ENCODE measurements around the gene CLRN2. TPM values are rescaled to one million over a fixed set of nuclear protein-coding genes. Genes with fewer than 3 reads are reported as not detected.
A peak's percentile ranks its signal among the peaks of the same experiment; 100 is the strongest.

CLRN2 gene
- total and polyA plus RNA-seq, 2 donors from 2014 or later: not detected

DNA sequence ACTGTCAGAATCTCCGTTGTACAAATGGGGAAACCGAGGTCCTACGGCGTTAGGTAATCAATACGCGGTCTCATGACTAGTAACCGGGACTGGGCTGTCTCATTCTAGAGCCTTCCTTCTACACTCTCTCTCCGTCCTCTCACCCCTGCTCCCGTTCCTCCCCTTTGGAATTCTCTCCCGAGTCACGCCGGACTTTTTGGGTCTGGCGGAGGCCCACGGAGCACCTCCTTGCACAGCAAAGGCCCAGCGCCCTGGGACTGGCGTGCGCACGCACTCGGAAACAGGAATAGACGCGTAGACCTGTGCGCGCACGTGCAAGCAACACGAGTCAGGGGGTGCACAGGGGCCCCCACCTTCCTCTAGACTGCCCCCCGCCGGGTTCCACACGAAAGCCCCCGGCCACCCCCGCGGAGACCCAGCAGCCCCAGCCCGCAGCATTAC lies 3.4 kb upstream of the CLRN2 start:
- Histone ChIP-seq H3K27ac (ENCODE audit: low read depth in 2 of 2, low read length in 2 of 2) (peak overlapping the region; percentile 26 to 59), H3K9ac (ENCODE audit: low read length in 3 of 3) (peak overlapping the region; percentile 42 to 74 (median 56)), H3K9me3 (ENCODE audit: control insufficient read depth in 2 of 3, insufficient read depth in 1 of 3, low read length in 3 of 3) (no peaks in the 10 kb centered on the region), H3K27me3 (ENCODE audit: control insufficient read depth, insufficient read depth, low read length) (no peaks in the 10 kb centered on the region), H3K36me3 (ENCODE audit: control insufficient read depth in 2 of 3, insufficient read depth in 3 of 3, low read length in 3 of 3) (peaks cover 0 to 3% (median 1%) of the 10 kb centered on the region in 3 donors), H3K4me3 (ENCODE audit: low read length in 3 of 3) (peak overlapping the region; percentile 78 to 90 (median 88)), H3K4me1 (ENCODE audit: control insufficient read depth in 2 of 3, insufficient read depth in 2 of 3, low read depth in 1 of 3, low read length in 3 of 3) (peaks cover 0 to 18% (median 14%) of the 10 kb centered on the region in 3 donors)
- intact Hi-C loops (cut with DNase I): no loop called here
- FAIRE-seq (no peak), DNase-seq (peak in 4 of 5 donors; percentile 48 to 84 (median 61))
- no peak for TF ChIP-seq CTCF (IDR thresholded peaks at IDR 0.05; ENCODE audit: borderline replicate concordance, extremely low read depth, insufficient read depth)

DNA sequence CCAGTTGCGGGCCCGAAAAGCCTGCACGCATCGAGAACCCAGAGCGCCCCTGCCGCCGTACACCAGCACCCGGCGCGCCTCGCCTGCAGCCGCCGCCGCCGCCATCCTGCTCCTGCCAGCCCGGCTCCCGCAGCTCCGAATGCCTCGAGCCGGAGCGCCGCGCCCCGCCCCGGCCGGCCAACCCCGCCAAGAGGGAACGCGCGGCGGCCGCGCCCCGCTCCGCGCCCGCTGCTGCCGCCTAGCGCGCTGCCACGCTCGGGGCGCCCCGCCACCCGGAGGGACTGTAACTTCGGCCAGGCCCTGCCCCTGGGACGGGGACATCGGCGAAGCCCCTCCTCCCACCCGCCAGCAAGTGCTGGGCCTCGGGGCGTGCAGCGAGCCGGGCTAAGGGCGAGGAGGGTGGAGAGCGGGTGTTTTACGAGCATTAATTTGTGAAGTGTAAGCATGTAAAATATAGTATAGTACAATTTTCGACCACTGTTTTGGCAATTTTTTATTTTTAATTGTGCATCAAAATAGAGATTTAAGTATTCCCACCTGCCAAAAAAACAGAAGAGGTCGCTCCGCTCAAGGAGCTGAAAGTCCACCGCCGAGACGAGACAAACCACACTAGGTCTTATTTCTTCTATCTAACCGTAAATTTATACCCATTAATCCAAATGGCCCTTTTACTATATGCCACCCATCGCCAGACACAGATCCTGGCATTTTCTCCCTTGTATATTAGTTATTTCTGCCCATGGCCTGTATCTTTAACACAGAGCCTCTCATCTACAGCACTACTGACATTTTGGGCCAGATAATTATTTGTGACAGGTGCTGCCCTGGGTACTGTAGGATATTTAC lies 2.8 kb upstream of the CLRN2 start, which contains the start of gene QDPR:
TSS of gene QDPR (minus strand) at position 141 of the 846 bp plus-strand sequence. CDS start at position 105, 36 bp downstream.
- peak; percentile 36 for TF ChIP-seq CTCF (IDR thresholded peaks at IDR 0.05; ENCODE audit: borderline replicate concordance, extremely low read depth, insufficient read depth)
- FAIRE-seq: no peak
- peak within 1 kb of the TSS; percentile 78 to 90 (median 88) for H3K4me3 ChIP-seq (ENCODE audit: low read length in 3 of 3)
- peak within 1 kb of the TSS; percentile 42 to 74 (median 56) for H3K9ac ChIP-seq (ENCODE audit: low read length in 3 of 3)
- peak; percentile 84 to 93 (median 88) for DNase-seq
- H3K27me3 ChIP-seq (ENCODE audit: control insufficient read depth, insufficient read depth, low read length): no peaks in the 10 kb centered on the region
- no peaks in the 10 kb centered on the region for H3K9me3 ChIP-seq (ENCODE audit: control insufficient read depth in 2 of 3, insufficient read depth in 1 of 3, low read length in 3 of 3)
- peak within 1 kb of the TSS; percentile 26 to 59 for H3K27ac ChIP-seq (ENCODE audit: low read depth in 2 of 2, low read length in 2 of 2)
- intact Hi-C loops (cut with DNase I): no loop called here
- peaks cover 0 to 3% (median 0%) of the 10 kb centered on the region in 3 donors for H3K36me3 ChIP-seq (ENCODE audit: control insufficient read depth in 2 of 3, insufficient read depth in 3 of 3, low read length in 3 of 3)
- peaks cover 0 to 18% (median 14%) of the 10 kb centered on the region in 3 donors for H3K4me1 ChIP-seq (ENCODE audit: control insufficient read depth in 2 of 3, insufficient read depth in 2 of 3, low read depth in 1 of 3, low read length in 3 of 3)

DNA sequence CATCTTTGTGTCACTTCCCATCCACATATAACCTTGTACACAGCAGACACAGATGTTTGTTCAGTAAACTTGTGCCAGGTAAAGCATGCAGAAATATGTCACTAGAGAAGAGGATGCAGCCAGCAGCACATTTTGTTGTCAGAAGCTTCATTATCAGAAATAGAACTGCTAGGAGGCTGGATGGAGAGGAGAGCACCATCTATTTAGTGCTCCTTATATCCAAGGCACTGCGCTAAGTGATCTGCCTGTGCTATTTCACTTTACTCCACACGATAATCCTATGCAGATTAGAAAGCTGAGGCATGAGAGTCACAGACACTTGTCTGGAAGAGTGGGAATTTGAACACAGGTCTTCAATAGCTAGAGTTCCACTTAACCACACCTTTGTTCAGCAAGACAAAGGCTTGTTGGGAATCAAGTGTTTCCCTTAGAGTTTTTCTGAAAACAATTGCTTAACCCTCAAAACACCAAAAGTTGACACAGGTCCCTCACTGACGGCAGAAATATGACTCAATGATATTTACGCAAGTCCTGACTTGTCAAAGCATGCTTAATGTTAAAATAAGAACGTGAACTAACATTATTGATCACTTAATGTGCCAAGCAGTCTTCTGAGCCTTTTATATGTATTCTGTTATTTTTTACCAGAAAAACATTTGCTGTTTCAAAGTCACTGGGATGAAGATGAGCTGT lies 1.8 kb upstream of the CLRN2 start:
- TF ChIP-seq CTCF (IDR thresholded peaks at IDR 0.05; ENCODE audit: borderline replicate concordance, extremely low read depth, insufficient read depth): no peak
- Histone ChIP-seq H3K9ac (ENCODE audit: low read length in 3 of 3) (peak overlapping the region in 2 of 3 donors; percentile 17 to 53), H3K36me3 (ENCODE audit: control insufficient read depth in 2 of 3, insufficient read depth in 3 of 3, low read length in 3 of 3) (peaks cover 0 to 3% (median 0%) of the 10 kb centered on the region in 3 donors), H3K27ac (ENCODE audit: low read depth in 2 of 2, low read length in 2 of 2) (no peak overlapping the region), H3K27me3 (ENCODE audit: control insufficient read depth, insufficient read depth, low read length) (no peaks in the 10 kb centered on the region), H3K4me3 (ENCODE audit: low read length in 3 of 3) (no peak overlapping the region), H3K9me3 (ENCODE audit: control insufficient read depth in 2 of 3, insufficient read depth in 1 of 3, low read length in 3 of 3) (no peaks in the 10 kb centered on the region), H3K4me1 (ENCODE audit: control insufficient read depth in 2 of 3, insufficient read depth in 2 of 3, low read depth in 1 of 3, low read length in 3 of 3) (peaks cover 0 to 18% (median 14%) of the 10 kb centered on the region in 3 donors)
- FAIRE-seq (no peak), DNase-seq (no peak)
- intact Hi-C loops (cut with DNase I): no loop called here
